ENCODE results near the gene AP4S1. TPM values are rescaled to one million over a fixed set of nuclear protein-coding genes. Genes with fewer than 3 reads are reported as not detected.

AP4S1 gene
- total RNA-seq, 1 donor, result 5.6 TPM

GRCh38 chr14:30995689-30996088 is 29.8 kb upstream of the AP4S1 start:
- no peak for DNase-seq (ENCODE audit: low read depth)
- H3K4me3 ChIP-seq (ENCODE audit: low read depth, low read length), result no peak overlapping the region
- TF ChIP-seq CTCF (IDR thresholded peaks at IDR 0.05; ENCODE audit: insufficient read depth, low read depth, low read length), result no peak

GRCh38 chr14:30996892-30997659 is 28.4 kb upstream of the AP4S1 start:
- no peak overlapping the region for H3K4me3 ChIP-seq (ENCODE audit: low read depth, low read length)
- no peak for TF ChIP-seq CTCF (IDR thresholded peaks at IDR 0.05; ENCODE audit: insufficient read depth, low read depth, low read length)
- no peak for DNase-seq (ENCODE audit: low read depth)

DNA sequence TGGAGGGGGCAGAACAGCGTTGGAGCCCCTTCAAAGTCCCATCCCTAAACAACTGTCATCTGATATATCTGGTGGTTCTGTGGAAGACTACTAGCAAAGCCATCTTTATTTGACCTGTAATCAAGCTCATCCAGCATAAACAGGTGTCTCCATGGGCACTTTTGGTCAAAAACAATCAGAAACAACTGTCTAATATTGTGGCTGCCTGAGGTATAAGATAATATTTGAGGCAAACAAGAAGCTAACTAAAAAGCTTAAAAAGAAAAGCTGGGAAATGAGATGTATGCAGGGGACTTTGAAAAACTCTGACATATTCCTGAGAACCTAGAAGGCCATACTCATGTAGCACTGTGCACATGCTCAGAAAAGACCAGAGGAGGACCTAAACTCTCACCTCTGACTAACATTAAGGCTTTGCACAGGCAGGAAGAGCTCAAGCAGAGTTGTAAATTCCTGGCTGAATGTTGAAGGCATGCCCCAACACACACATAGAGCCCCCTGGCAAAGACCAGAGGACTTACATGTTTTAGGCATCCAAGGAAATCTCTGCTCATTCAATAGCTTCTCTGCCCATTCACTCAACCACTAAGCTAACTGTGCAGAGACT is 27.2 kb upstream of the AP4S1 start:
- DNase-seq (ENCODE audit: low read depth), result no peak
- no peak for TF ChIP-seq CTCF (IDR thresholded peaks at IDR 0.05; ENCODE audit: insufficient read depth, low read depth, low read length)
- H3K4me3 ChIP-seq (ENCODE audit: low read depth, low read length), result no peak overlapping the region

DNA sequence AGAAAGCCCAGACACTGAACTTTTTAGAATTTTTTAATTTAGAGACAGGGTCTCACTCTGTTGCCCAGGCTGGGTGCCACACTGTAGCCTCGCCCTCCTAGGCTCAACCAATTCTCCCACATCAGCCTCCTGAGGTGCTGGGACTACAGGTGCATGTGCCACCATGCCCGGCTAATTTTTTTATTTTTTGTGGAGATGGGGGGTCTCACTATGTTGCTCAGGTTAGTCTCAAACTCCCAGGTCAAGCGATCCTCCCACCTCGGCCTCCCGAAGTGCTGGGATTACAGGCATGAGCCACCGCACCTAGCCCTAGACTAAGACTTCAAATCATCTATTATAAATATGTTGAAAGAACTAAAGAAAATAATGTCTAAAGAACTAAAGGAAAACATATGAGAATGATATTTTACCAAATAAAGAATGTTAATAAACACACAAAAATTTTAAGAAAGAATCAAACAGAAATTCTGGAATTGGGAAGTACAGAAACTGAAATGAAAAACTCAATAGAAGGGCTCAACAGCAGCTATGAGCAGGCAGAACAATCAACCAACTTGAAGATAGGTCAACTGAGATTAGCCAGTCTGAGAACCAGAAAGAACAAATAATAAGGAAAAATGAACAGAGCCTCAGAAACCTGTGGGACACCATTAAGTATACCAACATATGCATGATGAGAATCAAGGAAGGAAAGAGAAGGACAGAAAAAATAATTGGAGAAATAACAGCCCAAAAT is 26.2 kb upstream of the AP4S1 start:
- H3K4me3 ChIP-seq (ENCODE audit: low read depth, low read length), result no peak overlapping the region
- no peak for DNase-seq (ENCODE audit: low read depth)
- TF ChIP-seq CTCF (IDR thresholded peaks at IDR 0.05; ENCODE audit: insufficient read depth, low read depth, low read length), result no peak

DNA sequence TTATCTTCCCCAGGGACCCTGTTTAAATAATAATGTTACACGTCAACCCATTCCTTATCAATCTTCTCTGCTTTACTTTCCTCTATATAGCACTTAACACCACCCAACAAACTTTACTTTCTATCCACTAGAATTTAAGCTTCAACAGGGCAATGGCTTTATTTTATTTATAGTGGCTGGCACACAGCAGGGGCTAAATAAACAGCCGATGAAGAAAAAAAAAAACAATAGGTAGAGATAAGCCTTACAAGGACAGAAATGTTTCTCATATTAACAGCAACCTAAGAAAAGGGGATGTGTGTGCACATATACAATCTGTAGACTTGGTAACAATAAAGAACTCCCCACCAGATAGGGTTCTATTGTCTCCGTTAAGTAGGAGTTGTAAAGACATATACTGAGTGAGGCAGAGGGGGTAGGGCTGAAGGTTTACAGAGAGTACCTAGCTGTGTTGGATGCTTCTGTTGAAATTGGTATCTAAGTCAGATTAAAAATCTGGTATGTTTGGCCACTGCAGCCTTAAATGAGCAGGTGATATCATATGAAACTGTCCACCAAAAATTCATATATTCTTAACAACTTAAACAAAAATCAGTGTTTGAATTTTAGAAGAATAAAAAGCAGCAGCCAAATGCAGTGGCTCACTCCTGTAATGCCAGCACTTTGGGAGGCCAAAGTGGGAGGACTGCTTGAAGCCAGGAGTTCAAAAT is 24.7 kb upstream of the AP4S1 start:
- no peak for DNase-seq (ENCODE audit: low read depth)
- no peak overlapping the region for H3K4me3 ChIP-seq (ENCODE audit: low read depth, low read length)

More for the DNA sequence above, 24.7 kb upstream of the AP4S1 start:
- no peak for TF ChIP-seq CTCF (IDR thresholded peaks at IDR 0.05; ENCODE audit: insufficient read depth, low read depth, low read length)
